GM19438 (cell line): ENCODE data around the gene HMG20B.
"Not testable (repeated sequence)": the region's sequence is repeated elsewhere in the genome, so short reads cannot be mapped to it uniquely, and the experiment has no call there.

Experiments
- ATAC-seq: cut with Tn5 transposase; IDR thresholded peaks from one replicate; pipeline ENCODE4 v1.9.1; 2021; ENCODE audit warnings: low read depth; ENCODE audit not compliant: unreplicated experiment

Gene HMG20B

GRCh38 chr19:3554254-3555083, 18.3 kb upstream of the HMG20B start:
- ATAC-seq = no peak

DNA sequence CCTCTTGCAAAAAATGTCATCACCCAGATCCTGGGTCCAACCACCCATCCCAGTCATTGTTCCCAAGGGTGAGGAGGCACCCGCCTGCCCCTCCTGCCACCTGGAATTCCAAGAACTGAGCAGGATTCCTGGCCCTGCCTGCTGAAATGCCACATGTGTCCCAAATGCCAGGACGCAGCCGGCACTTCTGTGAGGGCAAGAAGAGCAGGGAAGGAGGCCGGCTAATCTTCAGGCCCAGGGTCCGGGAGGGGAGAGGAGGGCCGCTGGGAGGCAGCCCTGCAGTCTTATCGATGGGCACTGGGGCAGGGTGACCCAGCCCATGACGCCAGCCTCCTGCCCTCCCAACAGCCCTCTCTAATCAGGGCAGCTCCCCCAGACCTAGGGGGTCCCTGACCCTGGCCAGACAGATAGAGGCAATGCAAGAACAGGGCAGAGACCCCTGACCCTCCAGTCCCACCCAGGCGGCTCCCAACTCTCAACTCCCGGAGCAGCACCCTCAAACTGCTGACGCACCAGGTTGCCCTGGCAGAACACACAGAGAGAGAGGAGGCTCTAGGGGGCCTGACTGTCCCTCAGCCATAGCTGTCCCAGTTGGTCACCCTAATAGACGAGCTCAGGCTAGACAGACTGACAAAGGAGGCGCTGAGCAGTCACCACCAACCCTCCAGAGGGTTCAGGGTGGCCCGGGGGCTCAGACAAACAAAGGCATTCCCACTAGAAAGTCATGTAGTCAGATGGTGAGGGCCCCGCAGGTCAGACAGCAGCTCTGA, 16.9 kb upstream of the HMG20B start:
- ATAC-seq = no peak

- ATAC-seq = no peak
These were observed 16.2 kb upstream of the HMG20B start for GRCh38 chr19:3556423-3556977.

DNA sequence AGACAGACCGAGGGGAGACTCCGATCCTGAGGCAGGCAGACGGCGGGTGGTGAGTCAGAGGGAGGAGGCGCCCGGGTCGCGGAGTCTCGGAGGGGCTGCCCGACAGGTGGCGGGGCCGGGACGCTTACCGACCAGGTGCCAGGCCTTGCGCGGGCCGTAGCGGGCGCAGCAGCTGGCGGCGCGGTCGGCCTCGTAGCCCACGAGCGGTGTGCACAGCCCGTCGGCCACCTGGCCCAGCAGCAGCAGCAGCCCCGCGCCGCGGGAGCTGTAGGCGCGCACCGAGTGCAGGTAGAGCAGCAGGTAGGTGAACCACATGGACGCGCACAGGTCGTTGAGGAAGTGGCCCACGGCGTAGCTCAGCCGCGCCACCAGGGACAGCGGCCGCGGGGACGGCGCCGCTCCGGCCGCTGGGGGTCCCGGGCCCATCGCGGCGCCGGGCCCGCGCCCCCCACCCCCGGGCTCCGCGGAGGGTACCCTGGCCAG, 15.7 kb upstream of the HMG20B start:
- ATAC-seq = peak; percentile 11

DNA sequence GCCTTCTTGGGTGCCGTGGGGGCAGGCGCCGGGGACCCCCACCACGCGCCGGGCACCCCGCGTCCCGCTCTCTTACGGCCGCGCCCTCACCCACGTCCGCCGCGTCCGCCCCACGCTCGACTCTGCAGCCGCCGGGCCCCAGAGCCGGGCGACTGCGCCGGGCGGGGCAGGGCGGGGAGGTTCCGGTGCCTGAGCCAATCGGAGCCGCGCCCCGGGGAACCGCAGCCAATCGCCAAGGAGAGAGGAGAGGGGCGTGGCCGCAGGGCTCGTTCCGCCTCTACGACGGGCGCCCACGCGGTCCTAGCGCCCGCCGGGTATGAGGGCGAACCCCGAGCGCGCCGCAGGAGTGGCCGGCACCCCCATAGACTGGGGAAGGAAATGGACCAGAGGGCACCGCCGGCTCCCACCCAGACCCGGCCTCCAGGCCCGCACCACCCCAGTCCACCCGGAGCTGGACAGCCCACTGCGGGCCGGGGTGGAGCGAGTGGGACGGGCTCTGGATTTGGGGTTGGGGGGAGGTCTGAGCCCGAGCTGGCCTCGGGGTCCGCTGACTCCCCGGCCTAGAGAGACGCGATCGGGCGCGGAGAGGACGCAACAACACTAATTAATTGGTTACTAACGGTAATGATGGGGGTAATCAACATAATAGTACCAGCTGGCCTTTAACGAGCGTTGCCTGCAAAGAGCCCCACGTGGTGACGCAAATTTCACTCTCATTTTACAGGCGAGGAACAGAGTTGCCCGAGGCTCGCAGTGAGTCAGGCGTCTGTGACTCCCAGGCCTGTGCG, 15.1 kb upstream of the HMG20B start, which contains the start of gene MFSD12:
TSS of gene MFSD12 (minus strand) at position 126 of the 788 bp plus-strand sequence. CDS start 183 bp downstream, outside the sequence.
- peak; percentile 73 for ATAC-seq

DNA sequence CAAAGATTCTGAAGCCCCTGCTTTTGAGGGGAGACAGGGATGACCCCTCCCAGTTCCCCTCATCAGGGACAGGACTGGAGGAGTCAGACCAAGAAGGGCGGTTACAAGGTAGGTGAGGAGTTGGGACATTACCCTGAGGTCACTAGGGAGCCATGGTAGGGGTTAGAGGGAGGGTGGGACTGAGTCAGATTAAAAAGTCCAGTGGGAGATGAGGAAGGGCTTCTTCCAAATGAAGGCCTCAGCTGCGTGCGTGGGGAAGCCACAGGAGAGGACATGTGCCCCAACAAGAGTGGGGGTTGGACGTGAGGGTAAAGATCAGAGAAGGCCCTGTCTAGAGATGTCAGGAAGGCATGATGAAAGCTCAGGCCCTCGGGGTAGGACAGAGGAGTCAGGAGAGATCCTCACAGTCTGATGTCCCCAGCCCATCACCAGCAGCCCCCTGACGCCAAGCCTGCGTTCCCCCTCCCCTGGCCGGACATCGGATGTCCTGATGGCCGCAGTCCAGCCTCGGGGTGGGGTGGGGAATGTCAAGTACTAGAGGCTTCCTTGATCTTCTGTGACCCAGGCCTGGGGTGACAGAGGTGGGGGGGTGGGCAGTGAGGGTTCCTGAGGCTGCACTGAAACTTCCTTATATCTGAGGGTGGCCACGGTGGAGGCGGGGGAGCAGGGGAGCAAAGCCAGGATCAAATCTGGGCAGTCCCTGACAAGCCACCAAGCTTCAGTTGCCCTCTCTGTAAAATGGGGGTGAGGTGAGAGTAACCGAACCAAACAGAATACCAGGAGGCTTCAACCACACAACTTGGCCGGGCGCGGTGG, 8.8 kb upstream of the HMG20B start:
- no peak for ATAC-seq

DNA sequence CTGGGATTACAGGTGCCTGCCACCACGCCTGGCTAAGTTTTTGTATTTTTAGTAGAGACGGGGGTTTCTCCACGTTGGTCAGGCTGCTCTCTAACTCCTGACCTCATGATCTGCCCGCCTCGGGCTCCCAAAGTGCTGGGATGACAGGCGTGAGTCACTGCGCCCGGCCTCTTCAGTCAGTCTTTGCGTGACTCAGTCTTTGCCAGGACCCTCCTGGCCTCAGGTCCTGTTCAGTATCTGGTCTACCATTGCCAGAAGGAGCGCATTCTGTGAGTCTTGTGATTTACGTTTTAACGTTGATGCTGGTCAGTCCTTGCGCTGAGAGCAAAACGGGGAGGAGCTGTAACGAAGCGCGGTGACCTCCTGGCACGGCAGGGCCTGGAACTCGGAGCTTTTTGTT, 7.6 kb upstream of the HMG20B start:
- no peak for ATAC-seq

DNA sequence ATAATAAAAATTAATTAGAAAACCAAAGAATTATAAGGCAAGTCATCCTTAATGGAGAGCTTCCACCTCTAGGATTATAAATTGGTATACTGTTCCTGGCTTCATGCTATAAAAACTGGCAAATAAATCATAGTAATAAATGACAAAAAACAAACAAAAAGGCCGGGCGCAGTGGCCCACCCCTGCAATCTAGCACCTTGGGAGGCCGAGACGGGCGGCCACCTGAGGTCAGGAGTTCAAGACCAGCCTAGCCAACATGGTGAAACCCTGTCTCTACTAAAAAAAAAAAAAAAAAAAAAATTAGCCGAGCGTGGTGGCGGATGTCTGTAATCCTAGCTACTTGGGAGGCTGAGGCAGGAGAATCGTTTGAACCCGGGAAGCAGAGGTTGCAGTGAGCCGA, 2.7 kb upstream of the HMG20B start:
- not testable (repeated sequence) for ATAC-seq

DNA sequence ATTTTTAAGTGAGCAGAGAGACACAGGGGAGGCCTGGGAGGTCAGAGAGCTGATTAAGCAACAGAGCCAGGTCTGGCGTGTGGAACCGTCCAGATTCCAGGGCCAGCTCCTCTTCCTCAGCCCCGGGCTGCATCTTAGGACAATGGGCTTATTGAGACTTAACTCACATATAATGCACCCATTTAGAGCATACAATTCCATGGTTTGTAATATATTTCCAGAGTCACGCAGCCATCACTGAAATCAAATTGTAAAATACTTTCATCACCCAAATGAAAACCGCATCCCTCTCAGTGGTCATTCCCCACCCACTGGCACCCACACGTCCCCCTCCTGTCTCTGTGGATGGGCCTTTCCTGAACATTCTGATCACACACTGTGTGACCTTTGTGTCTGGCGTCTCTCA, 2.1 kb upstream of the HMG20B start:
- ATAC-seq = no peak

GRCh38 chr19:3572132-3572854, 451 bp upstream of the HMG20B start:
- peak; percentile 81 for ATAC-seq

- ATAC-seq = peak; percentile 3
These were observed 566 bp downstream of the HMG20B start for GRCh38 chr19:3573162-3573857.

- no peak for ATAC-seq
These were observed 1.3 kb downstream of the HMG20B start for GRCh38 chr19:3573858-3574637.

- no peak for ATAC-seq
These were observed 2.6 kb downstream of the HMG20B start for GRCh38 chr19:3575260-3575741.

- ATAC-seq = no peak
These were observed 3.4 kb downstream of the HMG20B start for GRCh38 chr19:3575949-3576673.

GRCh38 chr19:3576696-3577443, 4.1 kb downstream of the HMG20B start:
- no peak for ATAC-seq

DNA sequence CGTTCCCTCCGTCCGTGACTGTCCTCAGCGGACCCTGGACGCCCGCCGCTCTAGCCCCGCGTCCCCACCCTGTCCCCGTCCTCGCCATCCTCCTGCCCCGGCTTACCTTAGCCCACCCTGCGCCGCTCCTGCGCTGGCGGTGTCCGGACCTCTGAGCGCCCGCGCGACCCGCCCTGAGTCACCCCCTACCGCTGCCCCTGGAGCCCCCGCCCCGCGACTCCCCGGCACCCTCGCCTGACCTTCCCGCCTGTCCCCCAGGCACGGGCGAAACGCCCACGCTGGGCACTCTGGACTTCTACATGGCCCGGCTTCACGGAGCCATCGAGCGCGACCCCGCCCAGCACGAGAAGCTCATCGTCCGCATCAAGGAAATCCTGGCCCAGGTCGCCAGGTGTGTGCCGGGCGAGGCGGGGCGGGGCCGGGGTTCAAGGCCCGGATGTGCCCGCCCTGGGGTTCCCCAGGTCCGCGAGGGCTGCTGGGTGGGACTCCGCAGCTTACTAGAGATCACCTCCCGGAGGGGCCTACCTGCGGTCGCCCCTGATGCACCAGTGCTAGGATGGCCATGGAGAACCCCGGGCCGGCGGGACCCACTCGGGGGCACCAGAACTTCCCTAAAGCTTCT, 5.1 kb downstream of the HMG20B start:
- no peak for ATAC-seq
